Neural cell (in vitro differentiated cells): ENCODE data around the gene MADCAM1.

Source experiments
- CTCF ChIP-seq: fragments of 450-650 bp; IDR thresholded peaks from 2 replicates; pipeline ENCODE4 v1.5.1; 2014; ENCODE audit warnings: antibody characterized with exemption, mild to moderate bottlenecking, moderate library complexity; ENCODE audit not compliant: poor library complexity, severe bottlenecking
- EP300 ChIP-seq: fragments of 450-650 bp; conservative IDR thresholded peaks from 2 replicates; pipeline ENCODE4 v1.6.1; 2014; ENCODE audit warnings: antibody characterized with exemption, mild to moderate bottlenecking, moderate library complexity; ENCODE audit not compliant: poor library complexity, severe bottlenecking
- EZH2 ChIP-seq: fragments of 200-600, 300-800 bp; shearing (Covaris generic), sonication (generic); IDR thresholded peaks from 2 replicates; pipeline ENCODE4 v1.6.1; 2014; ENCODE audit warnings: antibody characterized with exemption, low read length, borderline replicate concordance, mild to moderate bottlenecking; ENCODE audit not compliant: insufficient read depth, poor library complexity, severe bottlenecking
- MXI1 ChIP-seq: fragments of 450-650 bp; conservative IDR thresholded peaks from 2 replicates; pipeline ENCODE4 v1.6.1; 2014; ENCODE audit warnings: antibody characterized with exemption, mild to moderate bottlenecking; ENCODE audit not compliant: poor library complexity, severe bottlenecking
- POLR2AphosphoS5 ChIP-seq: IDR thresholded peaks from 2 replicates; pipeline ENCODE4 v1.6.1; 2012
- RAD21 ChIP-seq: fragments of 450-650 bp; conservative IDR thresholded peaks from 2 replicates; pipeline ENCODE4 v1.6.1; 2014; ENCODE audit warnings: antibody characterized with exemption, mild to moderate bottlenecking, moderate library complexity
- SMC3 ChIP-seq: fragments of 450-650 bp; conservative IDR thresholded peaks from 2 replicates; pipeline ENCODE4 v1.6.1; 2014; ENCODE audit warnings: antibody characterized with exemption, mild to moderate bottlenecking, moderate library complexity; ENCODE audit not compliant: poor library complexity
- TAF1 ChIP-seq: IDR thresholded peaks from 2 replicates; pipeline ENCODE4 v1.6.1; 2012; ENCODE audit warnings: low read depth

- TF ChIP-seq CTCF (no peak), EP300 (no peak), SMC3 (no peak), EZH2 (no peak), MXI1 (no peak), POLR2AphosphoS5 (no peak), RAD21 (no peak), TAF1 (no peak)
These were observed 51.8 kb downstream of the MADCAM1 start for GRCh38 chr19:547836-548720.
